ENCODE measurements around the gene MAPRE2.
A peak's percentile ranks its signal among the peaks of the same experiment; 100 is the strongest.

The MAPRE2 gene

GRCh38 chr18:35040988-35041814 is at the start of gene MAPRE2:
Gene MAPRE2 (plus strand): TSS chr18:35041413. CDS start chr18:35041540, 127 bp downstream.
- DNase-seq, result peak; percentile 100

- DNase-seq, result no peak
These were observed 49.7 kb upstream of the MAPRE2 start for GRCh38 chr18:34991561-34991960.

GRCh38 chr18:34993289-34993688 is 47.9 kb upstream of the MAPRE2 start:
- DNase-seq, result no peak

GRCh38 chr18:34995746-34996145 is 45.5 kb upstream of the MAPRE2 start:
- DNase-seq, result no peak

GRCh38 chr18:34998661-34999060 is 42.6 kb upstream of the MAPRE2 start:
- no peak for DNase-seq

- no peak for DNase-seq
These were observed 41.4 kb upstream of the MAPRE2 start for GRCh38 chr18:34999756-35000289.

GRCh38 chr18:35000457-35000856 is 40.8 kb upstream of the MAPRE2 start:
- DNase-seq, result no peak

- DNase-seq, result no peak
These were observed 39.1 kb upstream of the MAPRE2 start for GRCh38 chr18:35002120-35002519.

GRCh38 chr18:35005963-35006577 is 35.1 kb upstream of the MAPRE2 start:
- DNase-seq, result peak; percentile 34

- DNase-seq, result no peak
These were observed 31.1 kb upstream of the MAPRE2 start for GRCh38 chr18:35010156-35010555.

- DNase-seq, result no peak
These were observed 30.2 kb upstream of the MAPRE2 start for GRCh38 chr18:35010993-35011392.

GRCh38 chr18:35019933-35020332 is 21.3 kb upstream of the MAPRE2 start:
- no peak for DNase-seq

GRCh38 chr18:35022426-35023001 is 18.7 kb upstream of the MAPRE2 start:
- no peak for DNase-seq

GRCh38 chr18:35024196-35024595 is 17.0 kb upstream of the MAPRE2 start:
- no peak for DNase-seq

GRCh38 chr18:35024965-35025364 is 16.2 kb upstream of the MAPRE2 start:
- DNase-seq, result no peak

- DNase-seq, result peak; percentile 62
These were observed 14.7 kb upstream of the MAPRE2 start for GRCh38 chr18:35026407-35027061.

GRCh38 chr18:35027206-35027605 is 14.0 kb upstream of the MAPRE2 start:
- DNase-seq, result no peak

GRCh38 chr18:35028536-35028935 is 12.7 kb upstream of the MAPRE2 start:
- no peak for DNase-seq

- no peak for DNase-seq
These were observed 12.1 kb upstream of the MAPRE2 start for GRCh38 chr18:35029103-35029502.

GRCh38 chr18:35029770-35030169 is 11.4 kb upstream of the MAPRE2 start:
- DNase-seq, result no peak

GRCh38 chr18:35030277-35030989 is 10.8 kb upstream of the MAPRE2 start:
- DNase-seq, result no peak

GRCh38 chr18:35032113-35032512 is 9.1 kb upstream of the MAPRE2 start:
- DNase-seq, result no peak

GRCh38 chr18:35038029-35038428 is 3.2 kb upstream of the MAPRE2 start:
- no peak for DNase-seq
